ENCODE measurements around the gene ETS2. TPM values are rescaled to one million over a fixed set of nuclear protein-coding genes. Genes with fewer than 3 reads are reported as not detected.

Gene ETS2
- total RNA-seq, 1 donor from 2014 or later = 40.3 TPM

DNA sequence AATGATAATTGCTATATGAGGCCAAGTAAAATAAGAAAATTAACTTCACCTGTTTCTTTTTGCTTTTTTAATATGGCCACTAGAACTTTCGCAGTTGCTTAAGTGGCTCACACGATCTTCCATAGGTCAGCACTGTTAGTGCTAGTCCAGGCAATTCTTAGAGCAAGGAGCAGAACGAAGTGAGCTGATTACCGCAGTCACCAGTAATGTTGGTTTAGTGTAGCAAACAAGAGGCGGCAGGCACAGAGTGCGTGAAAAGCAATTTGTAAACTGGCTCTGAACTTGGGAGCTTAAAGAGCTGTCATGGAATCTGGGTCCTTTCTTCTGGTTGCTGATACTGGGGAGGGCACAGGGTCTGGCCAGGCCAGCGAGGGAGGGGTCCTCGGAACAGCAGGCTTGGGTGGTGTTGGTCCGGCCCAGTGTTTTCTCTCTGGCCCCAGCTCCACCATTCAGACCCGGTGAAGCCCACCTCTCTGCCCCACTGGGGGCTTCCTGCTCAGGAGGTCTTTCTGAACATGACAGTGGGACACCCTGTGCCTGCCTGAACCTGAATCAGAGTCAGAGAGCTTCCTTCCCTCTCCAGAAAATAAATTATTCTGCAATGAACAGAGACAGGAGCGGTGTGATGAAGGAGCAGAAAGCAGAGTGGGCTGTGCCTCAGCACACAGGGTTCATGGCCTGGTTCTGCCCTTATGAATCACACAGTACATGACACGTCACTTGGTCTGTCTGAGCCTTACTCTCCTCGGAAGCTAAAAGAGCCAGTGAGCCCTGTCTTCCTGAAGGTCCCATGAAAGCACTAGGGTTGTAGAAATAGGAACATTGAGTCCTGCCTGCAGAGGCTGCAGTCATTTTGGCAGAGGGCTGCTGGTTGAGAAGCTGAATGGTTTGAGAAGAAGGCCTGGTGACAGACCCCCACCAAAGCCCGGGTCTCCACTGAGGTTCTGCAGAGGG is 11.9 kb downstream of the ETS2 start:
- Histone ChIP-seq H3K4me1 (ENCODE audit: insufficient read depth, low read length) (peaks cover 36% of the 10 kb centered on the region), H3K27ac (ENCODE audit: low read depth, low read length) (peak overlapping the region; percentile 29), H3K4me2 (ENCODE audit: low read length) (peak overlapping the region; percentile 36), H4K20me1 (ENCODE audit: insufficient read depth, low read length) (no peaks in the 10 kb centered on the region), H3K4me3 (ENCODE audit: insufficient read depth, low read depth, low read length) (no peak overlapping the region), H3K9ac (ENCODE audit: low read length) (peak overlapping the region; percentile 36), H3K79me2 (ENCODE audit: insufficient read depth, low read length) (peaks cover 5% of the 10 kb centered on the region), H3K9me3 (ENCODE audit: insufficient read depth, low read depth, low read length) (no peaks in the 10 kb centered on the region), H2AFZ (ENCODE audit: low read depth, low read length) (no peak overlapping the region), H3K27me3 (ENCODE audit: insufficient read depth, low read length) (no peaks in the 10 kb centered on the region), H3K36me3 (ENCODE audit: insufficient read depth, low read length) (peaks cover 80% of the 10 kb centered on the region)
- peak; percentile 75 for DNase-seq (ENCODE audit: low read depth)
- H3K9me3 Mint-ChIP-seq (ENCODE audit: unreplicated experiment) = no peaks in the 10 kb centered on the region
- H3K27me3 Mint-ChIP-seq (ENCODE audit: low read depth, unreplicated experiment) = no peaks in the 10 kb centered on the region
- H3K27ac Mint-ChIP-seq (ENCODE audit: unreplicated experiment) = no peak overlapping the region
- FAIRE-seq = peak; percentile 55
- H3K36me3 Mint-ChIP-seq (ENCODE audit: low read depth, unreplicated experiment) = peaks cover 69% of the 10 kb centered on the region
- TF ChIP-seq, protein P1, sequence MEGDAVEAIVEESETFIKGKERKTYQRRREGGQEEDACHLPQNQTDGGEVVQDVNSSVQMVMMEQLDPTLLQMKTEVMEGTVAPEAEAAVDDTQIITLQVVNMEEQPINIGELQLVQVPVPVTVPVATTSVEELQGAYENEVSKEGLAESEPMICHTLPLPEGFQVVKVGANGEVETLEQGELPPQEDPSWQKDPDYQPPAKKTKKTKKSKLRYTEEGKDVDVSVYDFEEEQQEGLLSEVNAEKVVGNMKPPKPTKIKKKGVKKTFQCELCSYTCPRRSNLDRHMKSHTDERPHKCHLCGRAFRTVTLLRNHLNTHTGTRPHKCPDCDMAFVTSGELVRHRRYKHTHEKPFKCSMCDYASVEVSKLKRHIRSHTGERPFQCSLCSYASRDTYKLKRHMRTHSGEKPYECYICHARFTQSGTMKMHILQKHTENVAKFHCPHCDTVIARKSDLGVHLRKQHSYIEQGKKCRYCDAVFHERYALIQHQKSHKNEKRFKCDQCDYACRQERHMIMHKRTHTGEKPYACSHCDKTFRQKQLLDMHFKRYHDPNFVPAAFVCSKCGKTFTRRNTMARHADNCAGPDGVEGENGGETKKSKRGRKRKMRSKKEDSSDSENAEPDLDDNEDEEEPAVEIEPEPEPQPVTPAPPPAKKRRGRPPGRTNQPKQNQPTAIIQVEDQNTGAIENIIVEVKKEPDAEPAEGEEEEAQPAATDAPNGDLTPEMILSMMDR (IDR thresholded peaks at IDR 0.05; ENCODE audit: insufficient read depth, low read depth, low read length) = no peak
- no peak for TF ChIP-seq EZH2 (IDR thresholded peaks at IDR 0.05; ENCODE audit: insufficient read depth, low read length)
- peaks cover 36% of the 10 kb centered on the region for H3K4me1 Mint-ChIP-seq (ENCODE audit: low read depth, unreplicated experiment)
- no peak overlapping the region for H3K4me3 Mint-ChIP-seq (ENCODE audit: unreplicated experiment)

DNA sequence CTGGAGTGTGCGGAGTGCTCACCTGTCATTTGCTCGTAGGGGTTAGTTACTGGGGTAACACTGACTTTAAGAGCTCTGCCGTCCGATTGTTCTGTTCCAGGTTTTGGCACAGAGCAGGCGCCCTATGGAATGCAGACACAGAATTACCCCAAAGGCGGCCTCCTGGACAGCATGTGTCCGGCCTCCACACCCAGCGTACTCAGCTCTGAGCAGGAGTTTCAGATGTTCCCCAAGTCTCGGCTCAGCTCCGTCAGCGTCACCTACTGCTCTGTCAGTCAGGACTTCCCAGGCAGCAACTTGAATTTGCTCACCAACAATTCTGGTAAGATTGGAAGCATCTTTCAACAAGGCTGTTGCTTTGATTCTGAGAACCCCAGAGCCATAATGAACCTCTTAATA is 12.6 kb downstream of the ETS2 start:
- no peak for DNase-seq (ENCODE audit: low read depth)
- peak overlapping the region; percentile 29 for H3K27ac ChIP-seq (ENCODE audit: low read depth, low read length)
- Mint-ChIP-seq H3K27me3 (ENCODE audit: low read depth, unreplicated experiment) (no peaks in the 10 kb centered on the region), H3K9me3 (ENCODE audit: unreplicated experiment) (no peaks in the 10 kb centered on the region), H3K4me1 (ENCODE audit: low read depth, unreplicated experiment) (peaks cover 36% of the 10 kb centered on the region), H3K27ac (ENCODE audit: unreplicated experiment) (peak overlapping the region; percentile 41), H3K4me3 (ENCODE audit: unreplicated experiment) (no peak overlapping the region), H3K36me3 (ENCODE audit: low read depth, unreplicated experiment) (peaks cover 70% of the 10 kb centered on the region)
- peaks cover 5% of the 10 kb centered on the region for H3K79me2 ChIP-seq (ENCODE audit: insufficient read depth, low read length)
- no peak for FAIRE-seq
- peaks cover 36% of the 10 kb centered on the region for H3K4me1 ChIP-seq (ENCODE audit: insufficient read depth, low read length)
- H2AFZ ChIP-seq (ENCODE audit: low read depth, low read length) = no peak overlapping the region
- H3K4me2 ChIP-seq (ENCODE audit: low read length) = peak overlapping the region; percentile 36
- H3K36me3 ChIP-seq (ENCODE audit: insufficient read depth, low read length) = peaks cover 79% of the 10 kb centered on the region
- TF ChIP-seq, protein P1 (IDR thresholded peaks at IDR 0.05; ENCODE audit: insufficient read depth, low read depth, low read length) = no peak
- TF ChIP-seq EZH2 (IDR thresholded peaks at IDR 0.05; ENCODE audit: insufficient read depth, low read length) = no peak
- no peaks in the 10 kb centered on the region for H4K20me1 ChIP-seq (ENCODE audit: insufficient read depth, low read length)
- no peak overlapping the region for H3K4me3 ChIP-seq (ENCODE audit: insufficient read depth, low read depth, low read length)
- no peaks in the 10 kb centered on the region for H3K9me3 ChIP-seq (ENCODE audit: insufficient read depth, low read depth, low read length)
- H3K27me3 ChIP-seq (ENCODE audit: insufficient read depth, low read length) = no peaks in the 10 kb centered on the region
- peak overlapping the region; percentile 36 for H3K9ac ChIP-seq (ENCODE audit: low read length)

Data from astrocyte (in vitro differentiated cells and primary cell).